ENCODE data around the gene FXYD4. TPM values are rescaled to one million over a fixed set of nuclear protein-coding genes. Genes with fewer than 3 reads are reported as not detected.

The FXYD4 gene
- total RNA-seq, 3 donors from 2014 or later (not counting 1 experiment from before 2014, with no cell fraction given), result not detected

- H3K4me1 ChIP-seq (ENCODE audit: control insufficient read depth, insufficient read depth, low read length), result peaks cover 21% of the 10 kb centered on the region
- Mint-ChIP-seq H3K27me3 (ENCODE audit: low read depth in 2 of 2) (no peaks in the 10 kb centered on the region), H3K4me1 (peaks cover 19 to 26% of the 10 kb centered on the region in 2 donors), H3K4me3 (peak overlapping the region; percentile 82), H3K27ac (peak overlapping the region; percentile 84 to 89), H3K9me3 (no peaks in the 10 kb centered on the region), H3K36me3 (no peaks in the 10 kb centered on the region)
- no peaks in the 10 kb centered on the region for H3K9me3 ChIP-seq (ENCODE audit: control insufficient read depth, insufficient read depth, low read length)
- TF ChIP-seq CTCF (IDR thresholded peaks at IDR 0.05), result no peak
- 9% methylated on average over 48 of the region's 48 CpGs for WGBS (ENCODE audit: insufficient coverage)
- H3K36me3 ChIP-seq (ENCODE audit: control insufficient read depth, insufficient read depth, low read length), result no peaks in the 10 kb centered on the region
- peak; percentile 91 to 96 (median 94) for ATAC-seq
- peak overlapping the region; percentile 92 for H3K27ac ChIP-seq (ENCODE audit: low read length)
- DNase-seq, result peak; percentile 83 to 99
- peak overlapping the region; percentile 99 for H3K4me3 ChIP-seq (ENCODE audit: low read length)
- intact Hi-C loops (cut with micrococcal nuclease), result no loop called here
- no peaks in the 10 kb centered on the region for H3K27me3 ChIP-seq (ENCODE audit: control insufficient read depth, insufficient read depth, low read length)
Measured at GRCh38 chr10:43362191-43362839, 9.1 kb upstream of the FXYD4 start.

- H3K27ac Mint-ChIP-seq, result peak overlapping the region in 1 of 2 donors; percentile 40
- H3K36me3 ChIP-seq (ENCODE audit: control insufficient read depth, insufficient read depth, low read length), result no peaks in the 10 kb centered on the region
- DNase-seq (no peak), ATAC-seq (no peak)
- no peak for TF ChIP-seq CTCF (IDR thresholded peaks at IDR 0.05)
- intact Hi-C loops (cut with micrococcal nuclease), result no loop called here
- no peak overlapping the region for H3K4me3 Mint-ChIP-seq
- peaks cover 21% of the 10 kb centered on the region for H3K4me1 ChIP-seq (ENCODE audit: control insufficient read depth, insufficient read depth, low read length)
- H3K27me3 ChIP-seq (ENCODE audit: control insufficient read depth, insufficient read depth, low read length), result no peaks in the 10 kb centered on the region
- no peak overlapping the region for H3K27ac ChIP-seq (ENCODE audit: low read length)
- no peaks in the 10 kb centered on the region for H3K9me3 Mint-ChIP-seq
- no peaks in the 10 kb centered on the region for H3K9me3 ChIP-seq (ENCODE audit: control insufficient read depth, insufficient read depth, low read length)
- no peaks in the 10 kb centered on the region for H3K36me3 Mint-ChIP-seq
- H3K27me3 Mint-ChIP-seq (ENCODE audit: low read depth in 2 of 2), result no peaks in the 10 kb centered on the region
- no peak overlapping the region for H3K4me3 ChIP-seq (ENCODE audit: low read length)
- 49% methylated on average over 2 of the region's 3 CpGs for WGBS (ENCODE audit: insufficient coverage)
- peaks cover 19 to 24% of the 10 kb centered on the region in 2 donors for H3K4me1 Mint-ChIP-seq
Measured at GRCh38 chr10:43365001-43365400, 6.4 kb upstream of the FXYD4 start.

- no peak for TF ChIP-seq CTCF (IDR thresholded peaks at IDR 0.05)
- Histone ChIP-seq H3K9me3 (ENCODE audit: control insufficient read depth, insufficient read depth, low read length) (no peaks in the 10 kb centered on the region), H3K27me3 (ENCODE audit: control insufficient read depth, insufficient read depth, low read length) (no peaks in the 10 kb centered on the region), H3K36me3 (ENCODE audit: control insufficient read depth, insufficient read depth, low read length) (no peaks in the 10 kb centered on the region), H3K4me1 (ENCODE audit: control insufficient read depth, insufficient read depth, low read length) (peaks cover 8% of the 10 kb centered on the region), H3K4me3 (ENCODE audit: low read length) (no peak overlapping the region), H3K27ac (ENCODE audit: low read length) (no peak overlapping the region)
- no peaks in the 10 kb centered on the region for H3K36me3 Mint-ChIP-seq
- no peak overlapping the region for H3K4me3 Mint-ChIP-seq
- no peak for DNase-seq
- no peaks in the 10 kb centered on the region for H3K9me3 Mint-ChIP-seq
- H3K27ac Mint-ChIP-seq, result no peak overlapping the region
- 96% methylated on average over 4 of the region's 4 CpGs for WGBS (ENCODE audit: insufficient coverage)
- no peaks in the 10 kb centered on the region for H3K27me3 Mint-ChIP-seq (ENCODE audit: low read depth in 2 of 2)
- intact Hi-C loops (cut with micrococcal nuclease), result no loop called here
- ATAC-seq, result no peak
- H3K4me1 Mint-ChIP-seq, result peaks cover 0 to 15% of the 10 kb centered on the region in 2 donors
Measured at GRCh38 chr10:43369921-43370320, 1.5 kb upstream of the FXYD4 start.

All from natural killer cell (primary cell).